Prostate gland (tissue), 2 donors: ENCODE data around the gene ITFG1. TPM values are rescaled to one million over a fixed set of nuclear protein-coding genes. Genes with fewer than 3 reads are reported as not detected.

ENCODE experiments used
- DNase-seq: peaks from one replicate; pipeline ENCODE4 v3.0.0-alpha.2; 2019; ENCODE audit warnings: low spot score
- H3K27ac ChIP-seq, 2 donors: fragments of 200-600 bp; sonication (generic); 2 replicates each; pipeline ENCODE4 v1.5.1; 2017 to 2019
- H3K27me3 ChIP-seq: fragments of 200-600 bp; sonication (generic); replicated peaks from 2 replicates; pipeline ENCODE4 v1.5.1; 2019; ENCODE audit not compliant: insufficient read depth
- H3K36me3 ChIP-seq, 2 donors: fragments of 200-600 bp; sonication (generic); 1 replicate in 1 of 2; 2 replicates in 1 of 2; pipeline versions ENCODE4 v1.5.1 to v1.8.1; 2017 to 2019
- H3K4me1 ChIP-seq: fragments of 200-600 bp; sonication (generic); replicated peaks from 2 replicates; pipeline ENCODE4 v1.5.1; 2019
- H3K4me3 ChIP-seq, 2 donors: fragments of 200-600 bp; sonication (generic); 2 replicates each; pipeline ENCODE4 v1.5.1; 2017 to 2019
- H3K9me3 ChIP-seq: fragments of 200-600 bp; sonication (generic); 2 replicates; pipeline ENCODE4 v1.5.1; 2017
- CTCF ChIP-seq, 4 experiments: fragments of 200-600 bp in 2 of 4; fragments of 450-650 bp in 2 of 4; sonication (generic) in 2 of 4; IDR thresholded peaks; 1 replicate in 3 of 4; 2 replicates in 1 of 4; pipeline ENCODE4 v1.5.1; 2016 to 2019; ENCODE audit warnings: antibody characterized with exemption in 4 of 4, mild to moderate bottlenecking in 2 of 4, moderate library complexity in 2 of 4
- POLR2A ChIP-seq: fragments of 450-650 bp; IDR thresholded peaks from one replicate; pipeline ENCODE4 v1.6.1; 2016; ENCODE audit warnings: antibody characterized with exemption, mild to moderate bottlenecking
- POLR2AphosphoS5 ChIP-seq: sonication (generic); formaldehyde crosslinking; IDR thresholded peaks from one replicate; pipeline ENCODE4 v1.6.1; 2017; ENCODE audit warnings: antibody characterized with exemption
- WGBS: methylation state at CpG from one replicate; pipeline ENCODE4 v1.1.5; 2018; 5-methylcytosine and 5-hydroxymethylcytosine counted together
- intact Hi-C: fragments of 100-400 bp; cut with DNase I; formaldehyde crosslinking; loops from one replicate; pipeline ENCODE4 v1.14.2; 2022
- total RNA-seq, 2 donors: library from RNA; depleted of rRNA; stranded (reverse); fragments of >200 nt; gene quantifications; one replicate each; pipeline ENCODE4 v1.1.0, GENCODE V29; 2016

The ITFG1 gene
- total RNA-seq, 2 donors from 2014 or later, result 49.1 to 104 TPM

GRCh38 chr16:47461598-47462266 is 869 bp upstream of the ITFG1 start:
- peak overlapping the region; percentile 97 to 100 for H3K27ac ChIP-seq
- WGBS, result under 1% methylated on average over 17 of the region's 17 CpGs
- H3K4me1 ChIP-seq, result no peaks in the 10 kb centered on the region
- DNase-seq, result peak; percentile 27
- peak overlapping the region; percentile 72 to 92 for H3K4me3 ChIP-seq
- H3K27me3 ChIP-seq, result no peaks in the 10 kb centered on the region
- H3K36me3 ChIP-seq, result no peaks in the 10 kb centered on the region
- H3K9me3 ChIP-seq, result no peaks in the 10 kb centered on the region
- TF ChIP-seq POLR2AphosphoS5 (peak; percentile 51), CTCF (IDR thresholded peaks at IDR 0.05) (peak in 1 of 4 experiments; percentile 15), POLR2A (peak; percentile 31)
- intact Hi-C loops, result loop anchor here (10.0 kb wide), 1 partner anchor 317 kb away; the partner anchor contains the start of gene NETO2

GRCh38 chr16:47460359-47460710 is 528 bp downstream of the ITFG1 start:
- Histone ChIP-seq H3K4me3 (peak overlapping the region; percentile 72 to 92), H3K9me3 (no peaks in the 10 kb centered on the region), H3K27ac (peak overlapping the region; percentile 97 to 100), H3K27me3 (no peaks in the 10 kb centered on the region), H3K4me1 (no peaks in the 10 kb centered on the region), H3K36me3 (no peaks in the 10 kb centered on the region)
- under 1% methylated on average over 4 of the region's 4 CpGs for WGBS
- intact Hi-C loops, result loop anchor here (10.0 kb wide), 1 partner anchor 316 kb away; the partner anchor contains the start of gene NETO2
- TF ChIP-seq POLR2AphosphoS5 (no peak), CTCF (IDR thresholded peaks at IDR 0.05) (no peak), POLR2A (no peak)
- DNase-seq, result no peak

- Histone ChIP-seq H3K36me3 (no peaks in the 10 kb centered on the region), H3K27ac (no peak overlapping the region), H3K9me3 (no peaks in the 10 kb centered on the region), H3K4me1 (no peaks in the 10 kb centered on the region), H3K27me3 (no peaks in the 10 kb centered on the region), H3K4me3 (no peak overlapping the region)
- no peak for TF ChIP-seq CTCF (IDR thresholded peaks at IDR 0.05)
- no peak for TF ChIP-seq POLR2A
- TF ChIP-seq POLR2AphosphoS5, result no peak
- intact Hi-C loops, result loop anchor here (10.0 kb wide), 1 partner anchor 315 kb away; the partner anchor contains the start of gene NETO2
- no peak for DNase-seq
- 68% methylated on average over 1 of the region's 1 CpG for WGBS
Observed at GRCh38 chr16:47459603-47460002, 1.3 kb downstream of the ITFG1 start.

- WGBS, result 94% methylated on average over 2 of the region's 2 CpGs
- no peaks in the 10 kb centered on the region for H3K4me1 ChIP-seq
- H3K9me3 ChIP-seq, result no peaks in the 10 kb centered on the region
- no peak overlapping the region for H3K27ac ChIP-seq
- no peaks in the 10 kb centered on the region for H3K36me3 ChIP-seq
- TF ChIP-seq CTCF (IDR thresholded peaks at IDR 0.05) (no peak), POLR2AphosphoS5 (no peak), POLR2A (no peak)
- no peak for DNase-seq
- no peaks in the 10 kb centered on the region for H3K27me3 ChIP-seq
- no peak overlapping the region for H3K4me3 ChIP-seq
- intact Hi-C loops, result no loop called here
Observed at GRCh38 chr16:47458331-47458730, 2.5 kb downstream of the ITFG1 start.

GRCh38 chr16:47449788-47450187 is 11.1 kb downstream of the ITFG1 start:
- Histone ChIP-seq H3K27me3 (no peaks in the 10 kb centered on the region), H3K36me3 (no peaks in the 10 kb centered on the region), H3K27ac (no peak overlapping the region), H3K4me1 (no peaks in the 10 kb centered on the region), H3K9me3 (no peaks in the 10 kb centered on the region), H3K4me3 (no peak overlapping the region)
- no peak for TF ChIP-seq POLR2AphosphoS5
- no peak for TF ChIP-seq POLR2A
- no peak for TF ChIP-seq CTCF (IDR thresholded peaks at IDR 0.05)
- intact Hi-C loops, result no loop called here
- no peak for DNase-seq
- 80% methylated on average over 3 of the region's 3 CpGs for WGBS
